ENCODE data around the gene PTX4.
"Not testable (repeated sequence)": the region's sequence is repeated elsewhere in the genome, so short reads cannot be mapped to it uniquely, and the experiment has no call there.

PTX4 gene

DNA sequence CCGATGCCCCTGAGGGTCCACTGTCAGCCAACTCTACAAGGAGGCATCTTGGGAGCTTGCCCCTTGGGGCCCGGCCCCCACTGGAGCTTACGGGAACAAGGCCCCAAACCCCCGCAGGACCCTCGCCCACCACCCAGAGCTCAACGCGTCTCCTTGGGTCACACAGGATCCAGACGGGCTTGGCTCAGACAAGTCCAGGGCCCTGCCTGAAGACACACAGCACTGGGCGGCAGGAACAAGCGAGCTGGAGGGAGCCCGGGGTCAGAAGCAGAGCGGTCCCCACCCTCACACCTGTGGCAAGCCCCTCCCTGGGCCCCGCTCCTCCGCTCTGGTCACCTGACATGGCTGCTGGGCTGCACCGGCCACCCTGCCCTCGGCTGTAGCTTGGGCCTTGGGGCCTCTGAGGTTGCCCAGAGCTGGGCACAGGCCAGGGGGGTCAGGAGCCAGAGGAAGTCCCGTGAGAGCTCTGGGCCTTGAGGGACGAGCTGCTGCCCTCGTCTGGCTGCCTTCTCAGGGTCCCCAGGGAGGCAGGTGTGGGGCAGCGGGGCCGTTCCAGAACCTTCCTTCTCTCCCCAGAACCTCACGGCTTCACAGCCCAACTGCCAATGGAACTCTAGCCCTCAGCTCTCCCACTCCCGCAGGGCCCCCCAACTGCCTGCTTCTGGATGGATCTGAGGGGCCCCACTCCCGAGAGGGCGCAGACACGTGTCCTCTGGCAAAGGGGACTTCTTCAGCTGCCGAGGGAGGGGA is 44.6 kb downstream of the PTX4 start, which contains the start of gene CCDC154:
Gene CCDC154, minus strand, starts transcription at position 577 of the 750 bp plus-strand sequence. Its CDS starts 234 bp downstream, at position 343.
- H3K4me3 Mint-ChIP-seq = peak within 1 kb of the TSS; percentile 67
- peak within 1 kb of the TSS; percentile 94 for H3K27ac Mint-ChIP-seq
- no peaks in the 10 kb centered on the region for H3K9me3 Mint-ChIP-seq
- ATAC-seq = no peak
- peaks cover 21% of the 10 kb centered on the region for H3K4me1 Mint-ChIP-seq
- no peaks in the 10 kb centered on the region for H3K27me3 Mint-ChIP-seq
- peaks cover 21% of the 10 kb centered on the region for H3K36me3 Mint-ChIP-seq

DNA sequence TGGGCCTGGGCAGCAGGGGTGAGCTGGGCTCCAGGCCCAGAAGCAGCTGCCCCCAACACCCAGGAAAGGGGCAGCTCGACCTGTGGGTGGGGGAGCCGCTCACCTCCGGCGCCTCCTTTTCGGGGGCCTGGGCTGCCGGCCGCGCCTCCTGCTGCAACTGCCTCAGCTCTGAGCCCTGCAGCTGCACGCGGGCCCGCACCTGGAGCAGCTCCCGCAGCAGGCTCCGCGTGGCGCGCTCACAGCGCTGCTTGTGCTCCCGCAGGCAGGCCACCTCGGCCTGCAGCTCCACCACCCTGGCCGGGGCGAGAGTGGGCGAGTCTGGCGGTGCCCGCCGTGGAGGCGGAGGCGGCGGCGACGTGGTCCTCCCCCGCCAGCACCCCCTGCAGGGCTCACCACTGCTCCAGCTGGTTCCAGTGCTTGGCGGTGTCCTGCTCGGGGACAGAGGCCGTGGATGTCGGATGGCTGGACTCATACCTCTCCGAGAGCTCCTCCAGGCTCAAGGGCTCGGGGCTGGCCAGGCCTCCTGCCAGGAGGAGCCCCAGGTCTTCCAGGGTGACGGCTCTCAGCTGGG is 45.3 kb downstream of the PTX4 start:
- peaks cover 21% of the 10 kb centered on the region for H3K4me1 Mint-ChIP-seq
- H3K27ac Mint-ChIP-seq = no peak overlapping the region
- no peak for ATAC-seq
- no peaks in the 10 kb centered on the region for H3K9me3 Mint-ChIP-seq
- no peaks in the 10 kb centered on the region for H3K27me3 Mint-ChIP-seq
- H3K4me3 Mint-ChIP-seq = no peak overlapping the region
- peaks cover 18% of the 10 kb centered on the region for H3K36me3 Mint-ChIP-seq

DNA sequence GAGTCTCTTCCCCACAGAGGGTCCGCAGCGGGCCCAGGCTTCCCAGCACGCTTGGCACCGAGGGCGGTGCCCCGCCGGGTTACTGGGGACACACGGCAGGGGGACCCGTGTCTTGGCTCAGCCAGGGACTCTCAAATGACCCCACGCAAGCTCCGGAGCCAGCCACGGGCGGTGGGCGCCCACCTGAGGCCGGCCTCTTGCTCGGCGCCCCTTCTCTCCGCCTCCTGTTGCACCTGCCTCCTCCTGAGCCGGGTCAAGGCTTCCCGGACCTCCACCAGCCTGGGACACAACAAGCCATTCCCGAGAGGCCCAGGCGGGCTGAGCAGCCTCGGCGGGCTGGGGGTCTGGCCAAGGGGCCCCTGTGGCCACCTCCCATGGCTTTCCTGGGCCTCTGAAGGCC is 46.0 kb downstream of the PTX4 start:
- ATAC-seq = no peak
- H3K9me3 Mint-ChIP-seq = no peaks in the 10 kb centered on the region
- no peak overlapping the region for H3K4me3 Mint-ChIP-seq
- H3K27ac Mint-ChIP-seq = no peak overlapping the region
- H3K27me3 Mint-ChIP-seq = no peaks in the 10 kb centered on the region
- peaks cover 21% of the 10 kb centered on the region for H3K4me1 Mint-ChIP-seq
- H3K36me3 Mint-ChIP-seq = peaks cover 11% of the 10 kb centered on the region

DNA sequence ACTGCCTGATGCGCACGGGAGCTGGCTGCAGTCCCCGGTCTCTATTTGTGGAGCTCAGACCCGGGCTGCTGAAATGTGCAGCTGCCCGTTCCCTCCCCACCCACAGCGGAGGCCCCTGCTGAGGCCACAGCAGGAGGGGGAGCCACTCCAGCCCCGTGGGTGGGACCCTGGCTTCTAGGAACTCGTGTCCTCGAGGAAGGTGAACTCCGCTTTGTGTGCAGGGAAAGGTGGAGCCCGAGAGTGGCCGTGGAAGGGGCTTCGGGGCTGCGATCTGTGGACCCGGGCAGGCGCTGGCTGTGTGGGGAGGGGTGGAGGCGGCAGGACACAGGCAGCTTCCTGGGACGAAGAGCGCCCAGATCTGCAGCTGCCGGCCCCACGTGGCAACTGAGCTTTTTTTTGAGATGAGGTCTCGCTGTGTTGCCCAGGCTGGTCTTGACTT is 47.3 kb downstream of the PTX4 start:
- Mint-ChIP-seq H3K27ac (no peak overlapping the region), H3K4me3 (no peak overlapping the region), H3K36me3 (peaks cover 13% of the 10 kb centered on the region), H3K4me1 (peaks cover 21% of the 10 kb centered on the region), H3K9me3 (no peaks in the 10 kb centered on the region), H3K27me3 (no peaks in the 10 kb centered on the region)
- no peak for ATAC-seq

DNA sequence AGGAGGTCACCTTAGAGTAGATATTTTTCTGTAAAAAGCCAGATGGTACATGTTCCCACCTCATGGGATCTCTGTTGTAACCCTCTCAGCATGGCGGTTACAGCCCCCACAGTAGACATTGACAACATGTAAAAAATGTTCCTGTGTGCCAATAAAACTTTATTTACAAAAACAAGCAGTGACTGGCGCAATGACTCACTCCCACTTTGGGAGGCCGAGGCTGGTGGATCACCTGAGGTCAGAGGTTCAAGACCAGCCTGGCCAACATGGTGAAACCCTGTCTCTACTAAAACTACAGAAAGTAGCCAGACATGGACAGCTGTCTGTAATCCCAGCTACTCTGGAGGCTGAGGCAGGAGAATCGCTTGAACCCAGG is 49.1 kb downstream of the PTX4 start:
- not testable (repeated sequence) for H3K27ac Mint-ChIP-seq, H3K27me3 Mint-ChIP-seq, ATAC-seq, H3K4me3 Mint-ChIP-seq, H3K4me1 Mint-ChIP-seq, H3K9me3 Mint-ChIP-seq
- H3K36me3 Mint-ChIP-seq = peaks cover 16% of the 10 kb centered on the region

DNA sequence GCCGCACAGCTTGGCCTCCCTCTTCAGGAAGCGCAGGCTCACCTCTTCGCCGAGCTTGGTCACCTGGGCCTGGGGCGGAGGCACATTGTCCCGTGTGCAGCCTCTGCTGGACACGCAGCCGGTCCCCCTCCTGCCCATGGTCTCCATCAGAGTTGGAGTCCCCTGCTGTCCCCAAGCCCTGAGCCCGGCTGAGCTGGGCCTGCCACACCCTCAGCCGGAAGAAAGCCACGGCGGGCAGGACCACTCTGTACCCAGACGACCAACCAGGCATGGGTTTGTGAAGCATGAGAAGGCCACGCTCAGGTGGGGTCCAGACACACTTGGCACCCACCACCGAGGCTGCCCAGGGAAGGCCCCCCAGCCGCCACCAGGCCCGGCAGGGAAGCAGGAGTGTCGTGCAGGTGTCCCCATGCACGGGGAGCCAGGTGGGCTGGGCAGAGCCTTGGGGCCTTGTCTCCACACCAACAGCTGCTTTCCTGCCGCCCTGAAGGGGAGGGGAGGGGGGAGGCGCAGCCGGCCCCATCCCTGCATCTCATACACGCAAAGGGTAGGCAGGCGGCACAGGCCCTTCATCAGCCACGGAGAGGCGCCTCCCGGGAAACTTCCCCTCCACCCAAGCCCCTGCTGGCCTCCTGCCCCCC is 49.6 kb downstream of the PTX4 start:
- Mint-ChIP-seq H3K4me3 (no peak overlapping the region), H3K4me1 (peaks cover under 1% of the 10 kb centered on the region), H3K36me3 (peaks cover 16% of the 10 kb centered on the region), H3K27me3 (no peaks in the 10 kb centered on the region), H3K27ac (no peak overlapping the region), H3K9me3 (no peaks in the 10 kb centered on the region)
- no peak for ATAC-seq

DNA sequence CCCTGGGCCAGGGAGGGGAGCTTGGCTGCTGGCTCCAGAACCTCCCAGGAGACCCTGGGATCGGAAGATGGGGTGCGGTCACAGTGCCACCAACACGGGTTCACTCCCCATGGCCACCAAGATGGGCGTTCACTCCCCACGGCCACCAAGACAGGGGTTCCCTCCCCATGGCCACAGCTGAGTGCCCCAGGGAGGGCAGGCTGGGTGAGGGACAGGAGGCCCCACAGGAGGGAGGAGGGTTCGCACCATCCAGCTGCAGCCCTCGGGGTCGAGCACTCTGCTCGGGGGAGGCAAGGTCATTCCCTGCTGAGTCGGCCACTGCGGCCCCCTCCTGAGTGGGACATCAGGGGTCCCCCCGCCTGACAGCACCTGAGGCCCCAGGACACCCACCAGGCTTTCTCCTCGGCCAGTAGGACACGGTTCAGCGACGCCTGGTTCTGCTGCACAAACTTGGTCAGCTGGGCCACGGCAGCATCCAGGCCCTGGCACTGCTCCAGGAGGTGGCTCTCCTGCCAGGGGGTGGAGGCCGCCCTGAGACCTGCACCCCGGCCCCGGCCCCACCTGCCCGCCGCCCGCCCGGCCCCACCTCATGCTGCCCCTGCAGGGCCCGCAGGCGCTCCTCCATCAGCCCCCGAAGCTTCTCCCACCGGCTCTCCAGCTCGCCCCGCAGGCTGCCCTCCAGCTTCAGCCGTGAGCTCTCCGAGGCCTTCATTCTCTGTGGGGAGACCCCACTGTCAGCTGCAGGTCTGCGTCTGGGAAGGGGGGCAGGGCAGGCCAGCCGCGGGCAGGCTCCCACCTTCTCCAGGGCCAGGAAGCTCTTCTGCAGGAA is 50.3 kb downstream of the PTX4 start:
- Mint-ChIP-seq H3K27ac (no peak overlapping the region), H3K9me3 (no peaks in the 10 kb centered on the region), H3K27me3 (no peaks in the 10 kb centered on the region), H3K4me3 (no peak overlapping the region), H3K36me3 (peaks cover 16% of the 10 kb centered on the region), H3K4me1 (no peaks in the 10 kb centered on the region)
- no peak for ATAC-seq

DNA sequence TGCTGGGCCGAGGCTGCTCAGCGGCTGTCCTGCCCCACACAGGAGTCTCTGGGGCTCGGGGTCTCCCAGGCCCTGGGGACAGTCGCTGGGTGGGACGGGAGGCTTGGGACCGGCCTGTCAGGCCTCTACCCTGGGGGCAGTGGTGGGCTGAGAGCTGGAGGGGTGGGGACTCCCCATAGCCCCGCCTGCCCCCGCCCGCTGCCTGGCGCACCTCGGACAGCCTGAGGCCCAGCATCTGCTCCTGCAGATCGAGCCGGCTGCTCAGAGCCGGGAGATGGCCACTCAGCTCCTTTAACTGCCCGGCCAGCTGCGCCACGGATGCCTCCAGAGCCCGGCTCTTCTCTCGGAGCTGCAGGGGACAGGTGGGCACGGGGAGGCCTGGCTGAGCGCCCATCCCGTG is 51.1 kb downstream of the PTX4 start:
- no peak overlapping the region for H3K27ac Mint-ChIP-seq
- H3K4me1 Mint-ChIP-seq = no peaks in the 10 kb centered on the region
- H3K36me3 Mint-ChIP-seq = peaks cover 16% of the 10 kb centered on the region
- H3K9me3 Mint-ChIP-seq = no peaks in the 10 kb centered on the region
- H3K27me3 Mint-ChIP-seq = no peaks in the 10 kb centered on the region
- no peak overlapping the region for H3K4me3 Mint-ChIP-seq
- ATAC-seq = no peak

DNA sequence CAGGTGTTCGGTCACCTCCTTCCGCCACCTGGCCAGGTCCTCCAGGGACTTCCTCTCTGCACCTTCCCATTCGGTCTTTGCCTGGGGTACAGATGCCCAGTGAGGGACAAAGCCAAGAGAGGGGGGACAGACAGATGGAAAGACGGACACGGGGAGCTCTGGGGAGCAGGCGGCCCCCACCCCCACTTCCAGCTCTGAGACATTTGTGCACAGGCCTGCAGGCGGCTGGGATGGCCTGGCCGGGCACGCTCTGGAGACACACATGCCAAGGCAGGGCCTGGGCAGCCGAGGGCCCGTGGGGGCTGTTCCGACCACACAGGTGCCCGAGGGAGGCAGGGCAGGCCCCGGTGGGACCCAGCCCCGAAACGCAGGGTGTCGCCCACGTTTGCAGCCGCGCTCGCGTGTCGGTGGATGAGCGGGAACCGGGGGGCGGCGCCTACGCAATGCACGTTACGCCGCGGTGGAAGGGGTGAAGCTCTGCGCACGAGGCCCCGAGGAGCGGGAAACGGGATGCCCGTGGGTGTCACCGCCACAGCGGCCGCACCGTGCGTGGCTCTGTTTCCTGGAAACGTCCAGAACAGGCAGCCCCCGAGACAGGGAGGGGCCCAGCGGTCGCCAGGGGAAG is 51.9 kb downstream of the PTX4 start:
- no peaks in the 10 kb centered on the region for H3K9me3 Mint-ChIP-seq
- peaks cover 6% of the 10 kb centered on the region for H3K4me1 Mint-ChIP-seq
- H3K27me3 Mint-ChIP-seq = no peaks in the 10 kb centered on the region
- no peak for ATAC-seq
- no peak overlapping the region for H3K27ac Mint-ChIP-seq
- no peak overlapping the region for H3K4me3 Mint-ChIP-seq
- H3K36me3 Mint-ChIP-seq = peaks cover 16% of the 10 kb centered on the region

DNA sequence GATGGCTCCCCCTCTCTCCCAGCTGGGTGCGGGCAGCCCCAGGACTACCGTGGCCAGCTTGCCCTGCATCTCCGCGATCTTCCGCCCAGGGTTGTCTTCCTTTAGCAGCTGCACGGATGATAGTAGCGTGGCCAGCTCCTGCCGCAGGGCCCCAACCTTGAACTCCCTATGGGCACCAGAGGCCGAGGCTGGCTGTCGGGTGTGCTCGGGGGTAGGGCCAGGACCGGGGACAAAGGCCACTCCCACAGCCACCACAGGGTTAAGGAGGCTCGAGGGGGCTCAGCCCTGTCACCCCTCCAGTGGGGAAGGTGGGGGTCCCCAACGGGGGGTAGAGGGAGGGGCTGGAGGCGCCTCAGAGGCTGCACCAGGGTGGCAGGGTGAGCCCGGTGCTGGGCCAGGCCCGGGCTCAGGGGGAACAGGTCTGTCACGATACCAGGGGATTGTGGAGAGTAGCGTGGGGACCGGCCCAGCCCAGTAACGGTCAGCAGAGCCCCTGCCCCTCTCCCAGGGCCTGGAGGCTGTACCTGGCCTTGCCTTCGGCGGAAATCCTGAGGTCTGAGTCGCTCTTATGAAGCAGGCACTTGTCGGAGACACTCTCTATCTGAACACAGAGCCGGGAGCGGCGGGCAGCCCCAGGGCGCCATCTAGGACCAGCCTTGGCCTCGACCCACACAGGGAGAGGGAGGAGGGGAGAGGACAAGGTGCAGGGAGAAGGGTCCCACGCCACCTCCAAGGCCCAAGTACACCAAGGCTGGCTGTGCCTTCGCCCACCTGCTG is 52.6 kb downstream of the PTX4 start:
- Mint-ChIP-seq H3K9me3 (no peaks in the 10 kb centered on the region), H3K36me3 (peaks cover 16% of the 10 kb centered on the region), H3K27me3 (no peaks in the 10 kb centered on the region), H3K27ac (no peak overlapping the region), H3K4me1 (peaks cover 8% of the 10 kb centered on the region), H3K4me3 (no peak overlapping the region)
- ATAC-seq = no peak

Data from stimulated activated memory B cell treated with anti-CD40 and anti-IgM and Interleukin-4, amounts not matched to agents 10 μg/mL and 1 μg/mL and 100 μg/mL, for 72 hours (primary cell).